HepG2 (cell line): ENCODE data around the gene ACAT1. TPM values are rescaled to one million over a fixed set of nuclear protein-coding genes. Genes with fewer than 3 reads are reported as not detected.
"Not testable (repeated sequence)": the region's sequence is repeated elsewhere in the genome, so short reads cannot be mapped to it uniquely, and the experiment has no call there.

Source experiments
- ATAC-seq: fragments of 200-7000 bp; cut with Tn5 transposase; 3 replicates; pipeline ENCODE4 v1.9.1; 2020; ENCODE audit warnings: mild to moderate bottlenecking, moderate library complexity
- BruUV-seq: library from RNA; stranded (reverse); fragments of 400-500 nt; replicated peaks from 2 replicates; lab custom pipeline; 2021; lab: Mats Ljungman, UMichigan
- CTCF ChIA-PET: fragments of 300-600 bp; formaldehyde crosslinking; extraction: SDS; loops from one replicate; lab custom pipeline; 2021; ENCODE audit warnings: low total read pairs, inconsistent platforms, low intra/inter-chr PET ratio; lab: Yijun Ruan, JAX
- POLR2A ChIA-PET: fragments of 350-600 bp; sonication (Branson Sonifier 250); formaldehyde crosslinking; loops from one replicate; lab custom pipeline; 2020; ENCODE audit warnings: antibody characterized with exemption, inconsistent platforms; lab: Yijun Ruan, JAX
- DNase-seq: peaks from one replicate; pipeline ENCODE4 v3.0.0-alpha.2; 2015; ENCODE audit warnings: low spot score
- FAIRE-seq: peaks from 3 replicates; lab custom pipeline; 2011; peaks lifted over from hg19 to GRCh38; lab: Jason Lieb, UNC
- H2AFZ ChIP-seq: one replicate; pipeline ENCODE4 v1.6.1; 2011; ENCODE audit warnings: low read length, inconsistent platforms
- H3K27ac ChIP-seq: fragments of 300-600 bp; 3 replicates; pipeline ENCODE4 v1.8.0; 2011; ENCODE audit warnings: mixed run types, mild to moderate bottlenecking, mixed read lengths, low read length, inconsistent platforms; ENCODE audit not compliant: insufficient read depth; ENCODE audit errors: extremely low read length
- H3K27me3 ChIP-seq, 2 experiments: fragments of 200-600 bp in 1 of 2; 2 replicates in 1 of 2; 3 replicates in 1 of 2; pipeline versions ENCODE4 v1.6.0 to v1.8.0; 2011; ENCODE audit warnings: low read length in 2 of 2, mild to moderate bottlenecking in 2 of 2, moderate library complexity in 2 of 2, inconsistent platforms in 1 of 2; ENCODE audit not compliant: insufficient read depth in 2 of 2, control insufficient read depth in 1 of 2
- H3K36me3 ChIP-seq, 2 experiments: fragments of 200-600 bp in 1 of 2; replicated peaks in 1 of 2; 2 replicates in 1 of 2; 3 replicates in 1 of 2; pipeline versions ENCODE4 v1.5.1 to v1.8.0; 2011; ENCODE audit warnings: low read length in 2 of 2, inconsistent platforms in 1 of 2; ENCODE audit not compliant: insufficient read depth in 2 of 2, control insufficient read depth in 1 of 2
- H3K4me1 ChIP-seq: 2 replicates; pipeline ENCODE4 v1.5.1; 2012; ENCODE audit warnings: low read length, inconsistent platforms; ENCODE audit not compliant: insufficient read depth
- H3K4me2 ChIP-seq: 2 replicates; pipeline ENCODE4 v1.6.0; 2011; ENCODE audit warnings: low read depth, low read length, inconsistent platforms
- H3K4me3 ChIP-seq, 3 experiments: fragments of 200-600 bp in 1 of 3; sonication (generic), shearing (Covaris generic) in 1 of 3; replicated peaks in 1 of 3; 2 replicates each; pipeline ENCODE4 v1.5.1; 2011 to 2016; ENCODE audit warnings: low read length in 3 of 3, inconsistent platforms in 2 of 3, low read depth in 2 of 3, mild to moderate bottlenecking in 2 of 3, control low read depth in 1 of 3, mixed read lengths in 1 of 3; ENCODE audit not compliant: insufficient read depth in 1 of 3
- H3K79me2 ChIP-seq: one replicate; pipeline ENCODE4 v1.6.1; 2011; ENCODE audit warnings: low read length, inconsistent platforms; ENCODE audit not compliant: insufficient read depth
- H3K9ac ChIP-seq: 2 replicates; pipeline ENCODE4 v1.6.0; 2011; ENCODE audit warnings: mild to moderate bottlenecking, low read depth, low read length, inconsistent platforms; ENCODE audit not compliant: insufficient read depth
- H3K9me3 ChIP-seq: 2 replicates; pipeline ENCODE4 v1.5.1; 2012; ENCODE audit warnings: mild to moderate bottlenecking, low read length
- H4K20me1 ChIP-seq: 2 replicates; pipeline ENCODE4 v1.6.0; 2011; ENCODE audit warnings: inconsistent platforms, mild to moderate bottlenecking, low read length, moderate library complexity; ENCODE audit not compliant: insufficient read depth
- CHD2 ChIP-seq: IDR thresholded peaks from 2 replicates; pipeline ENCODE4 v1.6.1; 2011; ENCODE audit warnings: low read depth, low read length, improper control_type of control experiment
- EHMT2 ChIP-seq: fragments of 200-600 bp; sonication (generic); IDR thresholded peaks from 2 replicates; pipeline ENCODE4 v1.7.0; 2017; ENCODE audit warnings: antibody characterized with exemption, low read depth, low read length, borderline replicate concordance
- GMEB2 ChIP-seq: IDR thresholded peaks from 2 replicates; pipeline ENCODE4 v1.6.1; 2016; ENCODE audit warnings: missing biosample characterization, missing genetic modification reagents, low read depth
- HNRNPK ChIP-seq: fragments of 200-400 bp; formaldehyde crosslinking; IDR thresholded peaks from 2 replicates; pipeline ENCODE4 v1.6.1; 2018; ENCODE audit warnings: low read length, low read depth, moderate library complexity, mild to moderate bottlenecking; ENCODE audit not compliant: poor library complexity, severe bottlenecking
- NCOR1 ChIP-seq: fragments of 200-600 bp; sonication (generic); IDR thresholded peaks from 2 replicates; pipeline ENCODE4 v1.7.0; 2017; ENCODE audit warnings: antibody characterized with exemption, low read length, borderline replicate concordance
- PATZ1 ChIP-seq: sonication (generic); formaldehyde crosslinking; IDR thresholded peaks from 2 replicates; pipeline ENCODE4 v1.4.0; 2020; ENCODE audit warnings: missing genetic modification reagents
- SNAPC5 ChIP-seq: sonication (generic); formaldehyde crosslinking; IDR thresholded peaks from 2 replicates; pipeline ENCODE4 v1.8.1; 2023; ENCODE audit warnings: mild to moderate bottlenecking, missing genetic modification reagents, borderline replicate concordance
- SP140L ChIP-seq: sonication (generic); formaldehyde crosslinking; IDR thresholded peaks from 2 replicates; pipeline ENCODE4 v1.4.0; 2020; ENCODE audit warnings: missing genetic modification reagents, borderline replicate concordance
- ZFYVE20 ChIP-seq: sonication (generic); formaldehyde crosslinking; IDR thresholded peaks from 2 replicates; pipeline ENCODE4 v1.8.0; 2023; ENCODE audit warnings: low read depth, mild to moderate bottlenecking, moderate library complexity, missing genetic modification reagents, borderline replicate concordance
- ZNF790 ChIP-seq: sonication (generic); formaldehyde crosslinking; IDR thresholded peaks from 2 replicates; pipeline ENCODE4 v1.8.0; 2022; ENCODE audit warnings: missing genetic modification reagents, mild to moderate bottlenecking, borderline replicate concordance
- WGBS: methylation state at CpG from one replicate; pipeline ENCODE4 v1.1.6; 2017; ENCODE audit warnings: low lambda C conversion rate; 5-methylcytosine and 5-hydroxymethylcytosine counted together
- in situ Hi-C: cut with HindIII; loops from 2 replicates; pipeline ENCODE4 v1.10.0; 2017; ENCODE audit warnings: low pct_unique_long_range_greater_than_20kb; ENCODE audit not compliant: extremely low pct_ligation_motif_present
- intact Hi-C: fragments of 100-400 bp; cut with micrococcal nuclease; formaldehyde crosslinking; loops from one replicate; pipeline ENCODE4 v1.10.0; 2022; ENCODE audit not compliant: unreplicated experiment
- polyA plus RNA-seq, 8 experiments: library from polyadenylated mRNA; depleted of rRNA in 3 of 8; stranded (reverse) in 7 of 8; unstranded in 1 of 8; fragments of >200 nt; fragmentation: Illumina TruSeq in 4 of 8; extraction: Trizol in 4 of 8; gene quantifications; 2 replicates each; pipeline versions ENCODE4 v1.2.1 to v1.2.3, GENCODE V29; 2011 to 2016; ENCODE audit warnings: low read depth in 4 of 8, missing spikeins in 1 of 8, mixed read lengths in 1 of 8; ENCODE audit not compliant: insufficient read depth in 1 of 8
- total RNA-seq, 5 experiments: library from RNA; depleted of rRNA; stranded (reverse); fragments of >200 nt; fragmentation: Illumina TruSeq; extraction: Trizol; gene quantifications; 2 replicates each; pipeline ENCODE4 v1.2.3, GENCODE V29; 2016; ENCODE audit warnings: low read depth in 1 of 5

ACAT1 gene
- total and polyA plus RNA-seq, 2 of the 13 experiments (the other 11 are each of a cell fraction or from before 2014, with no cell fraction given) = 103 to 165 TPM

GRCh38 chr11:108131993-108132392 is 10.6 kb downstream of the ACAT1 start:
- no peak for FAIRE-seq
- Histone ChIP-seq H2AFZ (no peak overlapping the region), H3K27ac (no peak overlapping the region), H3K36me3 (peaks cover 4 to 27% of the 10 kb centered on the region in 2 experiments; a peak in 4 of 5 replicates), H3K4me1 (no peaks in the 10 kb centered on the region), H3K4me3 (no peak overlapping the region), H3K27me3 (no peaks in the 10 kb centered on the region), H3K79me2 (peaks cover 7% of the 10 kb centered on the region), H4K20me1 (no peaks in the 10 kb centered on the region), H3K9me3 (no peaks in the 10 kb centered on the region), H3K4me2 (no peak overlapping the region), H3K9ac (no peak overlapping the region)
- no peak for TF ChIP-seq NCOR1
- no peak for TF ChIP-seq HNRNPK
- no peak for TF ChIP-seq EHMT2
- TF ChIP-seq GMEB2 (CRISPR knock-in tag) = no peak
- TF ChIP-seq CHD2 = no peak
- no peak for TF ChIP-seq ZNF790
- TF ChIP-seq SP140L (CRISPR knock-in tag) = no peak
- no peak for TF ChIP-seq ZFYVE20 (CRISPR knock-in tag)
- TF ChIP-seq SNAPC5 = no peak
- no peak for TF ChIP-seq PATZ1 (CRISPR knock-in tag)
- BruUV-seq = no TSS peak
- ChIA-PET CTCF (no interaction called here), POLR2A (no interaction called here)
- no peak for DNase-seq
- 100% methylated on average over 1 of the region's 1 CpG for WGBS
- no peak for ATAC-seq
- intact Hi-C loops (no loop called here), in situ Hi-C loops (no loop called here)

GRCh38 chr11:108132993-108133538 is 11.7 kb downstream of the ACAT1 start:
- WGBS = 95% methylated on average over 2 of the region's 2 CpGs
- H3K27ac ChIP-seq, BruUV-seq, H3K9me3 ChIP-seq, H3K4me3 ChIP-seq, H4K20me1 ChIP-seq, H3K4me2 ChIP-seq, H3K79me2 ChIP-seq, in situ Hi-C loops, ATAC-seq, H3K9ac ChIP-seq, CTCF ChIA-PET, H2AFZ ChIP-seq, H3K4me1 ChIP-seq, intact Hi-C loops, POLR2A ChIA-PET, H3K27me3 ChIP-seq, DNase-seq, FAIRE-seq: not testable (repeated sequence)
- peaks cover 6 to 31% of the 10 kb centered on the region in 2 experiments; a peak in 4 of 5 replicates for H3K36me3 ChIP-seq
